ENCODE data around the gene ZNRF3. TPM values are rescaled to one million over a fixed set of nuclear protein-coding genes. Genes with fewer than 3 reads are reported as not detected.

Gene ZNRF3
- total and polyA plus RNA-seq, 7 donors, result 0.23 to 13.6 (median 8.9) TPM

DNA sequence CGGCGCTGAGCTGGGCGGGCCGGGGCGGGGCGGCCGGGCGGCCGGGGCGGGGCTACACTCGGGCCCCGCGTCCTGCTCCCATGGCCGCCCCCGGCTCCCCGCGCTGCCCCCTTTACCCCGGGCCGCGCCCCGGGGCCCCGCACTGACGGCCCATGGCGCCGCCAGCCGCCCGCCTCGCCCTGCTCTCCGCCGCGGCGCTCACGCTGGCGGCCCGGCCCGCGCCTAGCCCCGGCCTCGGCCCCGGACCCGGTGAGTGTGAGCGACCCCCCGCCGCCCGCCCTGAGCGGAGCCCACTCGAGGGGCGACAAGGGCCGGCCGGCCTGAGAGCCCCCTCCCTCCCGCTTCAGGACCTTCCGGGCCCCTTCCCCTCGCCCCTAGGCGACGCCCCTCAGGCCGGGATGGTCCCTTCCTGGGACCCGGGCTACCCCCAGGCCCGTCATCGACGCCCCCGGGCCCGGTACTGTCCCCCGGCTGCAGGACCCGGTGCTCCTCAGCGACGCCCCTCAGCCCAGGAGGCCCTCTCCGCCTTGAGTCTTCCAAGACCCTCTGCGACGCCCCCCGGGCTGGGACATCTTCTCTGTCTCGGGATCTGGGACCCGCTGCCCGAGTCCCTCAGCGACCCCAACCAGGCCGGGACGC, 189.7 kb downstream of the ZNRF3 start, which contains the start of gene KREMEN1:
TSS of gene KREMEN1 (plus strand) at position 57 of the 639 bp plus-strand sequence. CDS start at position 153, 96 bp downstream.
- intact Hi-C loops (cut with DNase I), result loop anchor here (10.0 kb wide), 1 partner anchor 172 kb away; no protein-coding TSS in a partner anchor
- WGBS, 2 donors, result 1 to 2% methylated on average over 76 of the region's 76 CpGs
- Histone ChIP-seq H3K9me3 (no peaks in the 10 kb centered on the region), H3K36me3 (no peaks in the 10 kb centered on the region), H3K4me1 (peaks cover 0 to 31% (median 29%) of the 10 kb centered on the region in 4 donors), H3K27me3 (no peaks in the 10 kb centered on the region), H3K4me3 (peak within 1 kb of the TSS; percentile 56 to 85 (median 68)), H3K27ac (peak within 1 kb of the TSS; percentile 49 to 70 (median 67))
- TF ChIP-seq POLR2A (IDR thresholded peaks at IDR 0.05) (no peak), POLR2AphosphoS5 (IDR thresholded peaks at IDR 0.05) (no peak), EP300 (IDR thresholded peaks at IDR 0.05) (no peak)
- TF ChIP-seq, protein P1, sequence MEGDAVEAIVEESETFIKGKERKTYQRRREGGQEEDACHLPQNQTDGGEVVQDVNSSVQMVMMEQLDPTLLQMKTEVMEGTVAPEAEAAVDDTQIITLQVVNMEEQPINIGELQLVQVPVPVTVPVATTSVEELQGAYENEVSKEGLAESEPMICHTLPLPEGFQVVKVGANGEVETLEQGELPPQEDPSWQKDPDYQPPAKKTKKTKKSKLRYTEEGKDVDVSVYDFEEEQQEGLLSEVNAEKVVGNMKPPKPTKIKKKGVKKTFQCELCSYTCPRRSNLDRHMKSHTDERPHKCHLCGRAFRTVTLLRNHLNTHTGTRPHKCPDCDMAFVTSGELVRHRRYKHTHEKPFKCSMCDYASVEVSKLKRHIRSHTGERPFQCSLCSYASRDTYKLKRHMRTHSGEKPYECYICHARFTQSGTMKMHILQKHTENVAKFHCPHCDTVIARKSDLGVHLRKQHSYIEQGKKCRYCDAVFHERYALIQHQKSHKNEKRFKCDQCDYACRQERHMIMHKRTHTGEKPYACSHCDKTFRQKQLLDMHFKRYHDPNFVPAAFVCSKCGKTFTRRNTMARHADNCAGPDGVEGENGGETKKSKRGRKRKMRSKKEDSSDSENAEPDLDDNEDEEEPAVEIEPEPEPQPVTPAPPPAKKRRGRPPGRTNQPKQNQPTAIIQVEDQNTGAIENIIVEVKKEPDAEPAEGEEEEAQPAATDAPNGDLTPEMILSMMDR (IDR thresholded peaks at IDR 0.05), result no peak
- no peak for DNase-seq

DNA sequence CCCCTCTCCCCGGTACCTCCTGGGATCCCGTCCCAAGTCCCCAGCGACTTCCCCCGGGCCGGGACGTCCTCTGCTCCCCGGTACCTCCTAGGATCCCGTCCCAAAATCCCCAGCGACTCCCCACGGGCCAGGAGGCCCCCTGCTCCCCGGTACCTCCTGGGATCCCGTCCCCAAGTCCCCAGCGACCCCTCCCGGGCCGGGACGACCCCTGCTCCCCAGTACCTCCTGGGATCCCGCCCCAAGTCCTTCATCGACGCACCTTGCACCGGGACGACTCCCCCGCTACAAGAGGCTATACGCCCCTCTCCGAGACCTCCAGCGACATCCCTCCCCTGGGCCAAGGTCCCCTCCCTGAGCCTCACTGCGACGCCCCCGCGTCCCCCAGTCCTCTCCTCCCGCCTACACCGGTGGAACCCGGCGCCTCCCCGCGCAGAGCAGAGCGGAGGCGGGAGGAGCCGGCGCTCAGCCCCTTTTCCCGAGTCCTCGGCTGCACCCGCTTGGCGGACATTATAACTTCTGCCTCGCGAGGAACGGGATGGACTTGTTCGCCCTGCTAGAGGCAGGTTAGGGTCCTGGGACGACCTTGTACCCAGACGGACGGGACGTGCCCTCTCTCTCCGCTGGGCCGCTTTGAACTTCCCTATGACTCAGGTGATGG, 190.4 kb downstream of the ZNRF3 start:
- 3% methylated on average over 53 of the region's 53 CpGs for WGBS, 2 donors
- DNase-seq, result no peak
- Histone ChIP-seq H3K27me3 (no peaks in the 10 kb centered on the region), H3K9me3 (no peaks in the 10 kb centered on the region), H3K36me3 (no peaks in the 10 kb centered on the region), H3K27ac (peak overlapping the region; percentile 49 to 70 (median 67)), H3K4me1 (peaks cover 0 to 31% (median 29%) of the 10 kb centered on the region in 4 donors), H3K4me3 (peak overlapping the region; percentile 56 to 85 (median 68))
- intact Hi-C loops (cut with DNase I), result loop anchor here (10.0 kb wide), 1 partner anchor 171 kb away; no protein-coding TSS in a partner anchor
- TF ChIP-seq POLR2AphosphoS5 (IDR thresholded peaks at IDR 0.05) (peak in 2 of 4 donors; percentile 6 to 7), POLR2A (IDR thresholded peaks at IDR 0.05) (no peak)

DNA sequence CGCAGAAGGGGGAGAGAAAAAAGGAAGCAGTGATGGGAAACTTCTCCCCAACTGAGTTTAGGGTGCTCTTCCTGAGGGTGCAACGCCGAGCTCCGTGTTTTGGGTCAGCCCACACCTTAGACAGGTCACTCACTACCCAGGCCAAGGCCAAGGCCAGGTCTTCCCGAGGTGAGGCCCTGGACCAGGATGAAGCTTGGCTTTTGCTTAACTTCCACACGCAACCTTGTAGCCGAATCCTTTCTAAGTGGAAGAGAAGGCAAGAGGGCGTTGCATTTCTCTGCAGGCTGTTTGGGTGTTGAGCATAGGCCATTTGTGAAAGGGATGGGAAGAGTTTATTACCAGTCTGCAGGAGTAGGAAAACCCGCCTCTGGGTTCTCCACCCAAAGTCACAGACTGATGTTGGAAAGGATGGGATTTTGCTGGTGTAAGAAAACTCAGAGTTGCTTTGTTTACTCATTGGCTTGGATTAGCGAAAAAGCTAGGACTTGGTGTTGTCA, 191.0 kb downstream of the ZNRF3 start:
- H3K4me3 ChIP-seq, result peak overlapping the region; percentile 56 to 85 (median 68)
- H3K9me3 ChIP-seq, result no peaks in the 10 kb centered on the region
- no peaks in the 10 kb centered on the region for H3K36me3 ChIP-seq
- intact Hi-C loops (cut with DNase I), result loop anchor here (10.0 kb wide), 1 partner anchor 170 kb away; no protein-coding TSS in a partner anchor
- peak overlapping the region; percentile 49 to 70 (median 67) for H3K27ac ChIP-seq
- no peak for DNase-seq
- TF ChIP-seq, protein P1 (IDR thresholded peaks at IDR 0.05), result no peak
- TF ChIP-seq EP300 (IDR thresholded peaks at IDR 0.05), result no peak
- WGBS, 2 donors, result 12 to 42% methylated on average over 10 of the region's 10 CpGs
- no peaks in the 10 kb centered on the region for H3K27me3 ChIP-seq
- peaks cover 0 to 31% (median 29%) of the 10 kb centered on the region in 4 donors for H3K4me1 ChIP-seq

DNA sequence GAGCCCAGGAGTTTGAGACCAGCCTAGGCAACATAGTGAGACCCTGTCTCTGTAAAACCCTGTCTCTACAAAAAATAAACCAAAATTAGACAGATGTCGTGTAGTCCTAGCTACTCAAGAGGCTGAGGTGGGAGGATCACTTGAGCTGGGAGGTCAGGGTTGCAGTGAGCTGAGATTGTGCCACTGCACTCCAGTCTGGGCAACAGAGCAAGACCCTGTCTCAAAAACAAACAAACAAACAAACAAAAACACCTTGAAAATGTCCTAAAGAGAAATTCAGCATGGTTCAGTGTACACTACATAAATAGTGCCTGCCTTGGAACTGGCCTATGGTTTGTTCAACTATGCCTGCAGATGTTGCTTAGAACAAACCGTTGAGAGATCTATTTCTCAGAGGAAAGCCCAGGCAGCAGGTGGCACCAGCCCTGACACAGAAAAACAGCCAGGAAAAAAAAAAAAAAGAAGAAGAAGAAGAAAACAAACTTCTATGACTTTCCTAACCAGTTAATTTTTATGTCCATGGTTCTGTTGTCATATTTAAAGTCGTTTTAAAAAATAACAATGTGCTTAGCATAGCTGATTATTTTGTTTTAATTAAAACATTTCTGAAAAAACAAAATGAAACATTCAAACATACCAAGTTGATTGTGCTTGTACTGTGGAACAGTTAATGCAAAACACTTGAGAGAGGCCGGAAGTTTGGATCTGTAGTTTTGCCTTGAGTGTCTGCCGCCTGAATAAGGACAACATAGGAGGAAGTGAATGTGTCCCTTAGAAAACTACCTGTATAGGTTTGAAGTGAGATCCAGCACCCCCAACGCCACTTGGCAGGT, 194.9 kb downstream of the ZNRF3 start:
- WGBS, 2 donors, result 32 to 56% methylated on average over 6 of the region's 6 CpGs

More for the DNA sequence above, 194.9 kb downstream of the ZNRF3 start:
- peaks cover 0 to 14% (median 11%) of the 10 kb centered on the region in 4 donors for H3K4me1 ChIP-seq
- intact Hi-C loops (cut with DNase I), result loop anchor here (5.0 to 10.0 kb wide), 2 partner anchors 74 to 167 kb away; no protein-coding TSS in a partner anchor
- DNase-seq, result no peak
- H3K27ac ChIP-seq, result no peak overlapping the region
- TF ChIP-seq EP300 (IDR thresholded peaks at IDR 0.05) (no peak), POLR2AphosphoS5 (IDR thresholded peaks at IDR 0.05) (no peak), POLR2A (IDR thresholded peaks at IDR 0.05) (no peak)
- TF ChIP-seq, protein P1 (IDR thresholded peaks at IDR 0.05), result no peak
- no peaks in the 10 kb centered on the region for H3K27me3 ChIP-seq
- H3K36me3 ChIP-seq, result no peaks in the 10 kb centered on the region
- H3K9me3 ChIP-seq, result no peaks in the 10 kb centered on the region
- H3K4me3 ChIP-seq, result no peak overlapping the region
